Measurements from ENCODE around the gene CRISP2. TPM values are rescaled to one million over a fixed set of nuclear protein-coding genes. Genes with fewer than 3 reads are reported as not detected.
A peak's percentile ranks its signal among the peaks of the same experiment; 100 is the strongest.

Gene CRISP2
- total RNA-seq, 1 donor from 2014 or later: not detected

- Histone ChIP-seq H2AFZ (replicated peaks) (no peak overlapping the region), H3K9ac (no peak overlapping the region), H3K4me3 (no peak overlapping the region), H3F3A (ENCODE audit: low read depth) (no peaks in the 10 kb centered on the region), H4K20me1 (ENCODE audit: low read depth) (no peaks in the 10 kb centered on the region), H3K27ac (no peak overlapping the region), H3K27me3 (no peaks in the 10 kb centered on the region), H3K4me1 (no peaks in the 10 kb centered on the region), H3K79me2 (ENCODE audit: low read depth) (no peaks in the 10 kb centered on the region), H3K36me3 (no peaks in the 10 kb centered on the region), H3K9me3 (ENCODE audit: low read depth) (no peaks in the 10 kb centered on the region), H3K4me2 (no peak overlapping the region)
- no peak for DNase-seq (ENCODE audit: low spot score)
- H3K27me3 Mint-ChIP-seq (ENCODE audit: insufficient read depth, low read depth): no peaks in the 10 kb centered on the region
- H3K9me3 Mint-ChIP-seq: no peaks in the 10 kb centered on the region
- TF ChIP-seq EZH2phosphoT487 (IDR thresholded peaks at IDR 0.05) (no peak), EZH2 (IDR thresholded peaks at IDR 0.05) (no peak), CTCF (IDR thresholded peaks at IDR 0.05) (no peak)
- H3K4me3 Mint-ChIP-seq: no peak overlapping the region
- no peaks in the 10 kb centered on the region for H3K36me3 Mint-ChIP-seq
- no peak overlapping the region for H3K27ac Mint-ChIP-seq
- no peaks in the 10 kb centered on the region for H3K4me1 Mint-ChIP-seq
These were observed 59.4 kb downstream of the CRISP2 start for GRCh38 chr6:49653942-49654341.

- H3K4me2 ChIP-seq: no peak overlapping the region
- H3K4me1 Mint-ChIP-seq: no peaks in the 10 kb centered on the region
- no peak overlapping the region for H3K27ac Mint-ChIP-seq
These were observed 59.9 kb downstream of the CRISP2 start for GRCh38 chr6:49653438-49653837.

GRCh38 chr6:49651239-49651638, 62.1 kb downstream of the CRISP2 start:
- Histone ChIP-seq H3K4me3 (no peak overlapping the region), H3K27me3 (no peaks in the 10 kb centered on the region), H3K36me3 (no peaks in the 10 kb centered on the region), H3F3A (ENCODE audit: low read depth) (no peaks in the 10 kb centered on the region), H3K4me2 (no peak overlapping the region), H3K9ac (no peak overlapping the region), H3K27ac (no peak overlapping the region), H2AFZ (replicated peaks) (no peak overlapping the region), H3K79me2 (ENCODE audit: low read depth) (no peaks in the 10 kb centered on the region), H3K9me3 (ENCODE audit: low read depth) (no peaks in the 10 kb centered on the region), H3K4me1 (no peaks in the 10 kb centered on the region), H4K20me1 (ENCODE audit: low read depth) (no peaks in the 10 kb centered on the region)
- TF ChIP-seq EZH2phosphoT487 (IDR thresholded peaks at IDR 0.05) (no peak), EZH2 (IDR thresholded peaks at IDR 0.05) (no peak), CTCF (IDR thresholded peaks at IDR 0.05) (no peak)
- no peaks in the 10 kb centered on the region for H3K9me3 Mint-ChIP-seq
- no peak overlapping the region for H3K27ac Mint-ChIP-seq
- H3K4me3 Mint-ChIP-seq: no peak overlapping the region
- H3K27me3 Mint-ChIP-seq (ENCODE audit: insufficient read depth, low read depth): no peaks in the 10 kb centered on the region
- no peak for DNase-seq (ENCODE audit: low spot score)
- no peaks in the 10 kb centered on the region for H3K4me1 Mint-ChIP-seq
- no peaks in the 10 kb centered on the region for H3K36me3 Mint-ChIP-seq

More at GRCh38 chr6:49653438-49653837, 59.9 kb downstream of the CRISP2 start:
- Histone ChIP-seq H3K36me3 (no peaks in the 10 kb centered on the region), H3K27ac (no peak overlapping the region), H3K9me3 (ENCODE audit: low read depth) (no peaks in the 10 kb centered on the region), H2AFZ (replicated peaks) (no peak overlapping the region), H3F3A (ENCODE audit: low read depth) (no peaks in the 10 kb centered on the region), H3K9ac (no peak overlapping the region), H3K27me3 (no peaks in the 10 kb centered on the region), H3K4me3 (no peak overlapping the region), H3K79me2 (ENCODE audit: low read depth) (no peaks in the 10 kb centered on the region), H3K4me1 (no peaks in the 10 kb centered on the region), H4K20me1 (ENCODE audit: low read depth) (no peaks in the 10 kb centered on the region)
- no peaks in the 10 kb centered on the region for H3K27me3 Mint-ChIP-seq (ENCODE audit: insufficient read depth, low read depth)
- H3K4me3 Mint-ChIP-seq: no peak overlapping the region
- no peak for TF ChIP-seq EZH2 (IDR thresholded peaks at IDR 0.05)
- DNase-seq (ENCODE audit: low spot score): no peak
- no peaks in the 10 kb centered on the region for H3K9me3 Mint-ChIP-seq
- H3K36me3 Mint-ChIP-seq: no peaks in the 10 kb centered on the region

GRCh38 chr6:49649988-49650387, 63.4 kb downstream of the CRISP2 start:
- Histone ChIP-seq H3K9ac (no peak overlapping the region), H3K9me3 (ENCODE audit: low read depth) (no peaks in the 10 kb centered on the region), H3K27ac (no peak overlapping the region), H3F3A (ENCODE audit: low read depth) (no peaks in the 10 kb centered on the region), H2AFZ (replicated peaks) (peak overlapping the region; percentile 80), H3K79me2 (ENCODE audit: low read depth) (no peaks in the 10 kb centered on the region), H3K4me3 (no peak overlapping the region), H4K20me1 (ENCODE audit: low read depth) (no peaks in the 10 kb centered on the region), H3K4me1 (no peaks in the 10 kb centered on the region), H3K36me3 (no peaks in the 10 kb centered on the region), H3K27me3 (no peaks in the 10 kb centered on the region), H3K4me2 (no peak overlapping the region)
- Mint-ChIP-seq H3K9me3 (no peaks in the 10 kb centered on the region), H3K27me3 (ENCODE audit: insufficient read depth, low read depth) (no peaks in the 10 kb centered on the region), H3K27ac (no peak overlapping the region), H3K4me1 (no peaks in the 10 kb centered on the region), H3K36me3 (no peaks in the 10 kb centered on the region), H3K4me3 (no peak overlapping the region)
- no peak for DNase-seq (ENCODE audit: low spot score)
- TF ChIP-seq EZH2 (IDR thresholded peaks at IDR 0.05) (no peak), EZH2phosphoT487 (IDR thresholded peaks at IDR 0.05) (no peak), CTCF (IDR thresholded peaks at IDR 0.05) (no peak)

Data from neural progenitor cell (in vitro differentiated cells).